Esophagus muscularis mucosa (tissue), 3 donors: ENCODE measurements around the gene PIGL.

Source experiments
- CTCF ChIP-seq, 3 experiments: fragments of 200-600 bp in 2 of 3; fragments of 450-650 bp in 1 of 3; sonication (generic) in 2 of 3; IDR thresholded peaks; one replicate each; pipeline ENCODE4 v1.5.1; 2017 to 2019; ENCODE audit warnings: antibody characterized with exemption in 3 of 3, mild to moderate bottlenecking in 2 of 3, moderate library complexity in 1 of 3
- POLR2AphosphoS5 ChIP-seq, 2 donors: sonication (generic); formaldehyde crosslinking; IDR thresholded peaks; one replicate each; pipeline ENCODE4 v1.6.1; 2017; ENCODE audit warnings: antibody characterized with exemption in 2 of 2

- no peak for TF ChIP-seq POLR2AphosphoS5 (IDR thresholded peaks at IDR 0.05)
- TF ChIP-seq CTCF (IDR thresholded peaks at IDR 0.05) = no peak
These were observed 77.5 kb downstream of the PIGL start for GRCh38 chr17:16294560-16294959.
